Measurements from ENCODE around the gene PRKG1.

Gene PRKG1

DNA sequence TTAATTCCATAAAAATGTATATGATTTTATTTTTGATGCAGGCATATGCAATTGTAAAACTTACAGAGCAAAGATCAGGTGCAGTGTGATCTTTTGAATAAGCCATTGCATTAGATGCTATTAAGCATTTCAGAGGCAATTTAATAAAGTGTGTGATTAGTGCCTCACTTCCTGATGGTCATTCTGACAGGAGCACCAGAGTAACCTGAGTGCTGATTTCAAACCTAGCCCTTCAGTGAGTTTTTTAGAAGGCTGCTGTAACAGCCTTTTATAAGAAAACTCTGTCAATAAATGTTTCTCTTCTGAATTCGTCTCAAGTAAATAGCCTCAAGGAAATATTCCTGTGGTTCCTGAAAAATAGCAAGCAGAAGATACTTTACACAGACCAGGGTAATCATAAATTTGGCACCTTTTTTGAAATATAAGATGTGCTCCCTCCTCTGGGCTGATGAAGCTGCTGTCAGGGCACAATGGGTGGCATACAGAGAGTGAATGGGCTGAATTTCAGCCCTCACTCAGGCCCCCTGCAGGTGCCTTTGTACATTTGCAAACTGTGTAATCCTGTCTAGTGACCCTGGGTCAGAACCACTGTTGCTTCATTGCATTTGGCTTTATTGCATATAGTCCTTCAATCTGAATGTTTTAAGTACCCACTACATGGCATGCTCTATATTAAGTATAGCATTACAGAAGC lies 818.8 kb downstream of the PRKG1 start:
- TF ChIP-seq EZH2phosphoT487 (IDR thresholded peaks at IDR 0.05; ENCODE audit: low read depth), result no peak
- TF ChIP-seq, protein P1, sequence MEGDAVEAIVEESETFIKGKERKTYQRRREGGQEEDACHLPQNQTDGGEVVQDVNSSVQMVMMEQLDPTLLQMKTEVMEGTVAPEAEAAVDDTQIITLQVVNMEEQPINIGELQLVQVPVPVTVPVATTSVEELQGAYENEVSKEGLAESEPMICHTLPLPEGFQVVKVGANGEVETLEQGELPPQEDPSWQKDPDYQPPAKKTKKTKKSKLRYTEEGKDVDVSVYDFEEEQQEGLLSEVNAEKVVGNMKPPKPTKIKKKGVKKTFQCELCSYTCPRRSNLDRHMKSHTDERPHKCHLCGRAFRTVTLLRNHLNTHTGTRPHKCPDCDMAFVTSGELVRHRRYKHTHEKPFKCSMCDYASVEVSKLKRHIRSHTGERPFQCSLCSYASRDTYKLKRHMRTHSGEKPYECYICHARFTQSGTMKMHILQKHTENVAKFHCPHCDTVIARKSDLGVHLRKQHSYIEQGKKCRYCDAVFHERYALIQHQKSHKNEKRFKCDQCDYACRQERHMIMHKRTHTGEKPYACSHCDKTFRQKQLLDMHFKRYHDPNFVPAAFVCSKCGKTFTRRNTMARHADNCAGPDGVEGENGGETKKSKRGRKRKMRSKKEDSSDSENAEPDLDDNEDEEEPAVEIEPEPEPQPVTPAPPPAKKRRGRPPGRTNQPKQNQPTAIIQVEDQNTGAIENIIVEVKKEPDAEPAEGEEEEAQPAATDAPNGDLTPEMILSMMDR (IDR thresholded peaks at IDR 0.05; ENCODE audit: low read depth, low read length), result peak; percentile 44
- Histone ChIP-seq H3K4me3 (ENCODE audit: low read length) (no peak overlapping the region), H3K9ac (ENCODE audit: low read length) (no peak overlapping the region), H2AFZ (ENCODE audit: low read depth, low read length) (no peak overlapping the region), H4K20me1 (ENCODE audit: insufficient read depth, low read length) (no peaks in the 10 kb centered on the region), H3K27ac (ENCODE audit: low read length) (no peak overlapping the region), H3K9me3 (ENCODE audit: insufficient read depth, low read length) (no peaks in the 10 kb centered on the region), H3K36me3 (replicated peaks; ENCODE audit: low read depth, low read length) (no peaks in the 10 kb centered on the region), H3K27me3 (ENCODE audit: low read depth, low read length) (no peaks in the 10 kb centered on the region), H3K79me2 (ENCODE audit: low read length) (no peaks in the 10 kb centered on the region), H3K4me1 (ENCODE audit: low read length) (no peaks in the 10 kb centered on the region), H3K4me2 (ENCODE audit: low read length) (no peak overlapping the region)

DNA sequence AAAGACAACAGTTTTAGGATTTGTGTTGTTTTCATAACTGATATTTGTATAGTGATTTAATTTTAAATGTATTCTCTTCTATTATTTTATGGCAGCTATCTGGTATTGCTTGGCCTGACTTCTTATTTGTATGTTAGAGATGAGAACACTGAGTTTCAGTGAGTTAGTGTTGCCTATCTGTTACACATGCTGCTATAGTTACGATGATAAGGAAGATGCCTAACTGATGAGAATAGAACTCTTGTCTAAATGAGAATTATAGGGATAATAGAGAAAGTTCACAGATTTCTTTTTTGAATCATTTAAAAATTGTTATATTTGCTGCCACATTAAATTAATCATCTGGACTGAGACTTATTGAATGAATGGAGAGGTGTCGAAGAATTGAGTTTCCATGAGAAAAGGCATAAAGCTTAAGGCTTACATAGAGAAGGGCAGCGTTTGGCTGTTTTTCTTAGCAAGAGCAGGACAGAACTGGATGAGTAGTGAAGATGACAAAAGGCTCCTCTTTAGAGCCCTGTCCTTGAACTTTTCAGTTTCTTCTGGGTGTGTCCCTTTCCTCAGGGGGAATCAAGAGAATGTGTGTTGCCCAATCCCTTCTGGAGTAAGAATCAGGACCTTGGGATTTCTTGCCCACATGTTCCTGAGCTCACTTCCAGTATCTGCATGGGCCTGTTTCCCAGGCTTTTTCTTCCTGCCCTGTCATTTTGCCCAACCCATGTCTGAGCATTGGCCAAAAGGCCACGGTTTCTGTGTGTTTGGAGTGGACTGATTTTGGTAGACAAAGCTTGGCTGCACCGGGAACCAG lies 820.7 kb downstream of the PRKG1 start:
- Histone ChIP-seq H3K27me3 (ENCODE audit: low read depth, low read length) (no peaks in the 10 kb centered on the region), H3K4me1 (ENCODE audit: low read length) (no peaks in the 10 kb centered on the region), H4K20me1 (ENCODE audit: insufficient read depth, low read length) (no peaks in the 10 kb centered on the region), H2AFZ (ENCODE audit: low read depth, low read length) (no peak overlapping the region), H3K36me3 (replicated peaks; ENCODE audit: low read depth, low read length) (no peaks in the 10 kb centered on the region), H3K4me3 (ENCODE audit: low read length) (no peak overlapping the region), H3K79me2 (ENCODE audit: low read length) (no peaks in the 10 kb centered on the region), H3K4me2 (ENCODE audit: low read length) (no peak overlapping the region), H3K9me3 (ENCODE audit: insufficient read depth, low read length) (no peaks in the 10 kb centered on the region), H3K27ac (ENCODE audit: low read length) (no peak overlapping the region), H3K9ac (ENCODE audit: low read length) (no peak overlapping the region)
- TF ChIP-seq, protein P1 (IDR thresholded peaks at IDR 0.05; ENCODE audit: low read depth, low read length), result no peak
- no peak for TF ChIP-seq EZH2phosphoT487 (IDR thresholded peaks at IDR 0.05; ENCODE audit: low read depth)

DNA sequence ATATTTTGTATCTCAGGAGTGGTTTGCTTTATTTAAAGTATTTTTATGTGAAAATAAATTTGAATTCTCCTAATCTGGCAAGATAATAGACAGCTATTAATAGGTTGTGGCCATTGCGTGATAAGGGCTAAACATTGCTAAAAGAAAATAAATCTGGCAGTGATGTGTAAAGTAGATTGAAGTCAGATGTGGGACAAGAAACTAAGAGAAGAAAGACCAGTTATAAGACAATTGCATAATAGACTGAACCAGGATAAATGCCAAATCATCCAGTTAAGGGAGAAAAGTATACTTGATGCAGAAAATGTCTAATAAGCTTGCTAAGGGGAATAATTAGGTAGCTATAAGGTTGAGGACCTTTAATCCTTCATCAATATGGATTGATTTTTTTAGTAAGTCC lies 822.6 kb downstream of the PRKG1 start:
- Histone ChIP-seq H3K9me3 (ENCODE audit: insufficient read depth, low read length) (no peaks in the 10 kb centered on the region), H3K27me3 (ENCODE audit: low read depth, low read length) (no peaks in the 10 kb centered on the region), H3K27ac (ENCODE audit: low read length) (no peak overlapping the region), H3K9ac (ENCODE audit: low read length) (no peak overlapping the region), H3K4me2 (ENCODE audit: low read length) (no peak overlapping the region), H3K36me3 (replicated peaks; ENCODE audit: low read depth, low read length) (no peaks in the 10 kb centered on the region), H3K4me1 (ENCODE audit: low read length) (no peaks in the 10 kb centered on the region), H4K20me1 (ENCODE audit: insufficient read depth, low read length) (no peaks in the 10 kb centered on the region), H2AFZ (ENCODE audit: low read depth, low read length) (no peak overlapping the region), H3K4me3 (ENCODE audit: low read length) (no peak overlapping the region), H3K79me2 (ENCODE audit: low read length) (no peaks in the 10 kb centered on the region)
- no peak for TF ChIP-seq EZH2phosphoT487 (IDR thresholded peaks at IDR 0.05; ENCODE audit: low read depth)
- TF ChIP-seq, protein P1 (IDR thresholded peaks at IDR 0.05; ENCODE audit: low read depth, low read length), result no peak

DNA sequence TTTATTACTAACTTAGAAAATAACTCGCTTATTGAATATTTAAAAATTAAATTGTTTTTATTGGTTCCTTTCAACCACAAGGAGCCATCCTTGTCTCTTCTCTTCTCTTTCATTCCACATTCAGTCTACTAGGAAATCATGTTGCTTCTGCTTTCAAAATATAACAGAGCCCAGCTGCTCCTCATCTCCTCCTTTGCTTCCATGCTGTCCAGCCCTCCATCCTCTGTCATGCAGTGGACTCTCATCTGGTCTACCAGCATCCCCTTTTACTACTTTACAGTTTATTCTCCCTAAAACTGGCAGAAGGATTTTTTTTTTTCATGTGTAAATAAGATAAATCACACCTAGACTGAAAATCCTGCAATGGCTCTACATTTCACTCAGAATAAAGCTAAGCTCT lies 823.3 kb downstream of the PRKG1 start:
- Histone ChIP-seq H3K36me3 (replicated peaks; ENCODE audit: low read depth, low read length) (no peaks in the 10 kb centered on the region), H3K4me1 (ENCODE audit: low read length) (no peaks in the 10 kb centered on the region), H3K9ac (ENCODE audit: low read length) (no peak overlapping the region), H2AFZ (ENCODE audit: low read depth, low read length) (no peak overlapping the region), H4K20me1 (ENCODE audit: insufficient read depth, low read length) (no peaks in the 10 kb centered on the region), H3K27ac (ENCODE audit: low read length) (no peak overlapping the region), H3K9me3 (ENCODE audit: insufficient read depth, low read length) (no peaks in the 10 kb centered on the region), H3K4me3 (ENCODE audit: low read length) (no peak overlapping the region), H3K79me2 (ENCODE audit: low read length) (no peaks in the 10 kb centered on the region), H3K4me2 (ENCODE audit: low read length) (no peak overlapping the region), H3K27me3 (ENCODE audit: low read depth, low read length) (no peaks in the 10 kb centered on the region)
- TF ChIP-seq, protein P1 (IDR thresholded peaks at IDR 0.05; ENCODE audit: low read depth, low read length), result no peak
- no peak for TF ChIP-seq EZH2phosphoT487 (IDR thresholded peaks at IDR 0.05; ENCODE audit: low read depth)

Measured in OCI-LY3 (cell line).